Esophagus squamous epithelium (tissue), 4 donors: ENCODE measurements around the gene TMC1.
"Not testable (repeated sequence)": the region's sequence is repeated elsewhere in the genome, so short reads cannot be mapped to it uniquely, and the experiment has no call there.

ENCODE experiments used
- POLR2A ChIP-seq, 4 donors: fragments of 450-650 bp; IDR thresholded peaks; one replicate each; pipeline ENCODE4 v1.6.1; 2017; ENCODE audit warnings: antibody characterized with exemption in 4 of 4, mild to moderate bottlenecking in 4 of 4, moderate library complexity in 3 of 4
- TF ChIP-seq, protein P1 (sequence below), 6 experiments: fragments of 450-650 bp in 4 of 6; fragments of 200-600 bp in 2 of 6; sonication (generic) in 2 of 6; IDR thresholded peaks; one replicate each; pipeline ENCODE4 v1.5.1; 2016 to 2019; ENCODE audit warnings: antibody characterized with exemption in 6 of 6, mild to moderate bottlenecking in 4 of 6, moderate library complexity in 4 of 6

DNA sequence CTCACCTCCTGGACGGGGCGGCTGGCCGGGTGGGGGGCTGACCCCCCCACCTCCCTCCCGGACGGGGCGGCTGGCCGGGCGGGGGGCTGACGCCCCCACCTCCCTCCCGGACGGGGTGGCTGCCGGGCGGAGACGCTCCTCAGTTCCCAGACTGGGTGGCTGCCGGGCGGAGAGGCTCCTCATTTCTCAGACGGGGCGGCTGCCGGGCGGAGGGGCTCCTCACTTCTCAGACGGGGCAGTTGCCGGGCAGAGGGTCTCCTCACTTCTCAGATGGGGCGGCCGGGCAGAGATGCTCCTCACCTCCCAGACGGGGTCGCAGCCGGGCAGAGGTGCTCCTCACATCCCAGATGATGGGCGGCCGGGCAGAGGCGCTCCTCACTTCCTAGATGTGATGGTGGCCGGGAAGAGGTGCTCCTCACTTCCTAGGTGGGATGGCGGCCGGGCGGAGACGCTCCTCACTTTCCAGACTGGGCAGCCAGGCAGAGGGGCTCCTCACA, 285.0 kb downstream of the TMC1 start:
- TF ChIP-seq, protein P1, sequence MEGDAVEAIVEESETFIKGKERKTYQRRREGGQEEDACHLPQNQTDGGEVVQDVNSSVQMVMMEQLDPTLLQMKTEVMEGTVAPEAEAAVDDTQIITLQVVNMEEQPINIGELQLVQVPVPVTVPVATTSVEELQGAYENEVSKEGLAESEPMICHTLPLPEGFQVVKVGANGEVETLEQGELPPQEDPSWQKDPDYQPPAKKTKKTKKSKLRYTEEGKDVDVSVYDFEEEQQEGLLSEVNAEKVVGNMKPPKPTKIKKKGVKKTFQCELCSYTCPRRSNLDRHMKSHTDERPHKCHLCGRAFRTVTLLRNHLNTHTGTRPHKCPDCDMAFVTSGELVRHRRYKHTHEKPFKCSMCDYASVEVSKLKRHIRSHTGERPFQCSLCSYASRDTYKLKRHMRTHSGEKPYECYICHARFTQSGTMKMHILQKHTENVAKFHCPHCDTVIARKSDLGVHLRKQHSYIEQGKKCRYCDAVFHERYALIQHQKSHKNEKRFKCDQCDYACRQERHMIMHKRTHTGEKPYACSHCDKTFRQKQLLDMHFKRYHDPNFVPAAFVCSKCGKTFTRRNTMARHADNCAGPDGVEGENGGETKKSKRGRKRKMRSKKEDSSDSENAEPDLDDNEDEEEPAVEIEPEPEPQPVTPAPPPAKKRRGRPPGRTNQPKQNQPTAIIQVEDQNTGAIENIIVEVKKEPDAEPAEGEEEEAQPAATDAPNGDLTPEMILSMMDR (IDR thresholded peaks at IDR 0.05) = not testable (repeated sequence)
- not testable (repeated sequence) for TF ChIP-seq POLR2A (IDR thresholded peaks at IDR 0.05)
